Measurements from ENCODE around the gene DFFB.

Gene DFFB

GRCh38 chr1:3842912-3843311 is 14.4 kb upstream of the DFFB start:
- no peak for TF ChIP-seq CTCF (conservative IDR thresholded peaks at IDR 0.05; ENCODE audit: low read depth, low read length)
- DNase-seq (ENCODE audit: low read depth) = no peak
- H3K4me3 ChIP-seq (ENCODE audit: low read length) = no peak overlapping the region

GRCh38 chr1:3846541-3846940 is 10.7 kb upstream of the DFFB start:
- DNase-seq (ENCODE audit: low read depth) = peak; percentile 80

GRCh38 chr1:3847081-3847480 is 10.2 kb upstream of the DFFB start:
- no peak for DNase-seq (ENCODE audit: low read depth)
- H3K4me3 ChIP-seq (ENCODE audit: low read length) = no peak overlapping the region
- no peak for TF ChIP-seq CTCF (conservative IDR thresholded peaks at IDR 0.05; ENCODE audit: low read depth, low read length)

More at GRCh38 chr1:3846541-3846940, 10.7 kb upstream of the DFFB start:
- TF ChIP-seq CTCF (conservative IDR thresholded peaks at IDR 0.05; ENCODE audit: low read depth, low read length) = no peak
- H3K4me3 ChIP-seq (ENCODE audit: low read length) = no peak overlapping the region

- no peak for TF ChIP-seq CTCF (conservative IDR thresholded peaks at IDR 0.05; ENCODE audit: low read depth, low read length)
- H3K4me3 ChIP-seq (ENCODE audit: low read length) = no peak overlapping the region
- no peak for DNase-seq (ENCODE audit: low read depth)
These were observed 6.4 kb upstream of the DFFB start for GRCh38 chr1:3850857-3851256.

- no peak overlapping the region for H3K4me3 ChIP-seq (ENCODE audit: low read length)
- DNase-seq (ENCODE audit: low read depth) = no peak
- no peak for TF ChIP-seq CTCF (conservative IDR thresholded peaks at IDR 0.05; ENCODE audit: low read depth, low read length)
These were observed 6.0 kb upstream of the DFFB start for GRCh38 chr1:3851292-3851691.

GRCh38 chr1:3852091-3852490 is 5.2 kb upstream of the DFFB start:
- no peak for TF ChIP-seq CTCF (conservative IDR thresholded peaks at IDR 0.05; ENCODE audit: low read depth, low read length)
- no peak for DNase-seq (ENCODE audit: low read depth)
- H3K4me3 ChIP-seq (ENCODE audit: low read length) = no peak overlapping the region

GRCh38 chr1:3852711-3853485 is 4.4 kb upstream of the DFFB start:
- no peak for DNase-seq (ENCODE audit: low read depth)
- TF ChIP-seq CTCF (conservative IDR thresholded peaks at IDR 0.05; ENCODE audit: low read depth, low read length) = no peak
- H3K4me3 ChIP-seq (ENCODE audit: low read length) = no peak overlapping the region

Measured in retinal pigment epithelial cell (primary cell).